Keratinocyte (primary cell): ENCODE results near the gene HAX1. TPM values are rescaled to one million over a fixed set of nuclear protein-coding genes. Genes with fewer than 3 reads are reported as not detected.

ENCODE experiments used
- DNase-seq: peaks from one replicate; pipeline ENCODE4 v3.0.0-alpha.2; 2011; ENCODE audit warnings: low read depth, missing footprints, low spot score
- FAIRE-seq: peaks from 2 replicates; lab custom pipeline; 2011; peaks lifted over from hg19 to GRCh38; lab: Jason Lieb, UNC
- H2AFZ ChIP-seq: 2 replicates; pipeline ENCODE4 v1.6.0; 2012; ENCODE audit warnings: low read length, control low read depth, inconsistent platforms; ENCODE audit not compliant: control insufficient read depth
- H3K27ac ChIP-seq: 2 replicates; pipeline ENCODE4 v1.5.1; 2011; ENCODE audit warnings: low read length; ENCODE audit not compliant: control insufficient read depth, insufficient read depth
- H3K27me3 ChIP-seq: 3 replicates; pipeline ENCODE4 v1.6.0; 2011; ENCODE audit warnings: low read length; ENCODE audit not compliant: control insufficient read depth, insufficient read depth; ENCODE audit errors: extremely low read depth
- H3K36me3 ChIP-seq, 2 experiments: 2 replicates in 1 of 2; 3 replicates in 1 of 2; pipeline ENCODE4 v1.5.1; 2011; ENCODE audit warnings: low read length in 2 of 2, mild to moderate bottlenecking in 1 of 2; ENCODE audit not compliant: control insufficient read depth in 2 of 2, insufficient read depth in 2 of 2; ENCODE audit errors: extremely low read depth in 1 of 2
- H3K4me1 ChIP-seq: 3 replicates; pipeline ENCODE4 v1.5.1; 2011; ENCODE audit warnings: low read length; ENCODE audit not compliant: control insufficient read depth, insufficient read depth; ENCODE audit errors: extremely low read depth
- H3K4me2 ChIP-seq: 3 replicates; pipeline ENCODE4 v1.6.0; 2011; ENCODE audit warnings: low read depth, low read length; ENCODE audit not compliant: control insufficient read depth, insufficient read depth; ENCODE audit errors: extremely low read depth
- H3K4me3 ChIP-seq, 3 experiments: fragments of 200-600 bp in 1 of 3; sonication (generic) in 1 of 3; 2 replicates in 2 of 3; 3 replicates in 1 of 3; pipeline ENCODE4 v1.5.1; 2011 to 2016; ENCODE audit warnings: low read length in 3 of 3, mild to moderate bottlenecking in 3 of 3, control low read depth in 2 of 3, inconsistent platforms in 1 of 3, low read depth in 1 of 3, mixed read lengths in 1 of 3, mixed run types in 1 of 3, moderate library complexity in 1 of 3; ENCODE audit not compliant: control insufficient read depth in 2 of 3, insufficient read depth in 2 of 3; ENCODE audit errors: extremely low read depth in 1 of 3
- H3K79me2 ChIP-seq: 2 replicates; pipeline ENCODE4 v1.6.0; 2012; ENCODE audit warnings: low read length; ENCODE audit not compliant: control insufficient read depth, insufficient read depth
- H3K9ac ChIP-seq: 3 replicates; pipeline ENCODE4 v1.6.0; 2011; ENCODE audit warnings: low read length; ENCODE audit not compliant: control insufficient read depth, insufficient read depth; ENCODE audit errors: extremely low read depth
- H3K9me1 ChIP-seq: 3 replicates; pipeline ENCODE4 v1.6.0; 2011; ENCODE audit warnings: low read length; ENCODE audit not compliant: control insufficient read depth, insufficient read depth; ENCODE audit errors: extremely low read depth
- H3K9me3 ChIP-seq: 2 replicates; pipeline ENCODE4 v1.5.1; 2012; ENCODE audit warnings: low read depth, low read length; ENCODE audit not compliant: control insufficient read depth
- H4K20me1 ChIP-seq: 3 replicates; pipeline ENCODE4 v1.6.0; 2011; ENCODE audit warnings: low read length; ENCODE audit not compliant: control insufficient read depth, insufficient read depth; ENCODE audit errors: extremely low read depth
- EZH2 ChIP-seq: IDR thresholded peaks from one replicate; pipeline ENCODE4 v1.6.1; 2012; ENCODE audit warnings: inconsistent platforms, mild to moderate bottlenecking, low read length, moderate library complexity
- dilution Hi-C: fragments of 300-500 bp; cut with MboI; formaldehyde crosslinking; loops from one replicate; pipeline ENCODE4 v1.7.0; 2020; ENCODE audit warnings: low sequenced_read_pairs; ENCODE audit not compliant: extremely low pct_ligation_motif_present
- polyA minus RNA-seq, 3 experiments: library from RNA; depleted of rRNA, polyadenylated mRNA; stranded (reverse); fragments of >200 nt; gene quantifications; 1 replicate in 1 of 3; 2 replicates in 1 of 3; 3 replicates in 1 of 3; pipeline ENCODE4 v1.2.3, GENCODE V29; 2011
- polyA plus RNA-seq, 5 experiments: library from polyadenylated mRNA; depleted of rRNA in 3 of 5; stranded (reverse) in 3 of 5; stranded (forward) in 1 of 5; unstranded in 1 of 5; fragments of >200 nt; gene quantifications; 1 replicate in 1 of 5; 2 replicates in 3 of 5; 3 replicates in 1 of 5; pipeline versions ENCODE4 v1.2.1 to v1.2.3, GENCODE V29; 2011 to 2012; ENCODE audit warnings: missing spikeins in 2 of 5, low read depth in 1 of 5, low replicate concordance in 1 of 5
- TF ChIP-seq, protein P1 (sequence below), 3 experiments: IDR thresholded peaks in 1 of 3; conservative IDR thresholded peaks in 1 of 3; optimal IDR thresholded peaks in 1 of 3; 2 replicates in 2 of 3; 3 replicates in 1 of 3; pipeline versions ENCODE3 to v1.5.1; 2011; ENCODE audit warnings: low read length in 3 of 3, mild to moderate bottlenecking in 3 of 3, moderate library complexity in 2 of 3, control low read depth in 1 of 3, inconsistent platforms in 1 of 3; ENCODE audit not compliant: insufficient read depth in 2 of 3; ENCODE audit errors: extremely low read depth in 1 of 3

The HAX1 gene
- polyA plus RNA-seq (90.8 to 126 TPM (median 110 TPM) in 3 replicates), polyA minus RNA-seq (74.5 to 90.2 TPM (median 82.7 TPM) in 3 replicates)
- polyA plus RNA-seq (2011; ENCODE audit: low read depth): 53.3 TPM
- 92.3 and 97.5 TPM in 2 replicates for polyA plus RNA-seq (2011; cell fraction: cytosol; rRNA removed)
- polyA plus RNA-seq (2011; cell fraction: nucleus; rRNA removed): 68.6 and 69.0 TPM in 2 replicates
- 87.2 and 113 TPM in 2 replicates for polyA plus RNA-seq (2012; ENCODE audit: low replicate concordance)
- 34.9 TPM for polyA minus RNA-seq (2011; cell fraction: cytosol; rRNA and poly(A)+ RNA removed)
- polyA minus RNA-seq (2011; cell fraction: nucleus; rRNA and poly(A)+ RNA removed): 12.8 and 15.8 TPM in 2 replicates

DNA sequence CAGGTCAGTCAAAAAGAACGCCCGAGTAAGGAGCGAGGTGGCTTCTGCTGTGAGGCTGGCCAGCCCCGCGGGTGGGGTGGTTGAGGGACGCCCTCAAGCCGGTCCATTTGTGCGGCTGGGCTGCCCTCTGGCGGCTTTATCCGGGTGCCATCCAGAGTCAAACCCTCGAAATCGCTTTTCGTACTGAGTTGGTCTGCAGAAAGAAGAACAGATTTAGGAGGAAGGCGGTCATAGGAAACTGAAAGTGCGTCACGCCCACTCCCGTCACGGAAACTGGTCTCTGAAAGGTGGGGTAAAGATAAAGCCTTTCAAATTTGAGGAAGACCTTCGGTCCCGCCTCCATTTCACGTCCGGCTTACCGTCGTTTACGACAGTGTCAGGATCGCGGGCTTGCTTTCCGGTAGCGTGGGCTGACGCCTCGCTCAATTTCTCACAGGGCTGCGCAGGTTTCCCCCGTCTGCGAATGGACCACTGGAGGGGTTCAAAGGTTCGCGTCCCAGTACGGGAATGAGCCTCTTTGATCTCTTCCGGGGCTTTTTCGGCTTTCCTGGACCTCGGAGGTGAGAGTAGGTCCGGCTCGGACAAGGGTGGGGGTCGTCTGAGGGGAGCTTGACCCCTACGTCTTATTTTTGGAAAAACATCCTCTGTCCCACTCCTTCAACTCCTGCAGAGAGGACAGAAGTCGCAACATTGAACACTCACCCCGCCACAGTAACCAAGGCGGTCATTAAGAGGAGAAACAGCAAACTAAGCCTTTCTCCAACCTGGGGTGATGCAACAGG is at the start of gene HAX1:
Gene HAX1, plus strand, starts transcription at position 413 of the 782 bp plus-strand sequence. Its CDS starts 95 bp downstream, at position 508.
- Histone ChIP-seq H3K79me2 (peaks cover 12% of the 10 kb centered on the region), H3K4me1 (peaks cover 4% of the 10 kb centered on the region), H3K9me1 (no peaks in the 10 kb centered on the region), H3K4me2 (peak within 1 kb of the TSS; percentile 89), H2AFZ (peak within 1 kb of the TSS; percentile 92), H3K27ac (peak within 1 kb of the TSS; percentile 91), H3K27me3 (no peaks in the 10 kb centered on the region), H3K9ac (peak within 1 kb of the TSS; percentile 96), H4K20me1 (no peaks in the 10 kb centered on the region), H3K4me3 (peak within 1 kb of the TSS; percentile 82 to 100 (median 95)), H3K36me3 (peaks cover 11 to 20% of the 10 kb centered on the region in 2 experiments), H3K9me3 (no peaks in the 10 kb centered on the region)
- dilution Hi-C loops: no loop called here
- FAIRE-seq (peak; percentile 95), DNase-seq (peak; percentile 82)
- no peak for TF ChIP-seq EZH2
- TF ChIP-seq, protein P1, sequence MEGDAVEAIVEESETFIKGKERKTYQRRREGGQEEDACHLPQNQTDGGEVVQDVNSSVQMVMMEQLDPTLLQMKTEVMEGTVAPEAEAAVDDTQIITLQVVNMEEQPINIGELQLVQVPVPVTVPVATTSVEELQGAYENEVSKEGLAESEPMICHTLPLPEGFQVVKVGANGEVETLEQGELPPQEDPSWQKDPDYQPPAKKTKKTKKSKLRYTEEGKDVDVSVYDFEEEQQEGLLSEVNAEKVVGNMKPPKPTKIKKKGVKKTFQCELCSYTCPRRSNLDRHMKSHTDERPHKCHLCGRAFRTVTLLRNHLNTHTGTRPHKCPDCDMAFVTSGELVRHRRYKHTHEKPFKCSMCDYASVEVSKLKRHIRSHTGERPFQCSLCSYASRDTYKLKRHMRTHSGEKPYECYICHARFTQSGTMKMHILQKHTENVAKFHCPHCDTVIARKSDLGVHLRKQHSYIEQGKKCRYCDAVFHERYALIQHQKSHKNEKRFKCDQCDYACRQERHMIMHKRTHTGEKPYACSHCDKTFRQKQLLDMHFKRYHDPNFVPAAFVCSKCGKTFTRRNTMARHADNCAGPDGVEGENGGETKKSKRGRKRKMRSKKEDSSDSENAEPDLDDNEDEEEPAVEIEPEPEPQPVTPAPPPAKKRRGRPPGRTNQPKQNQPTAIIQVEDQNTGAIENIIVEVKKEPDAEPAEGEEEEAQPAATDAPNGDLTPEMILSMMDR (optimal IDR thresholded peaks at IDR 0.05 in 1 of 3, IDR thresholded peaks at IDR 0.05 in 1 of 3, conservative IDR thresholded peaks at IDR 0.05 in 1 of 3; ENCODE audit: extremely low read depth in 1 of 3, insufficient read depth in 2 of 3, low read length in 3 of 3): peak; percentile 70 to 81 (median 77)

- H3K9me3 ChIP-seq: no peaks in the 10 kb centered on the region
- H3K79me2 ChIP-seq: peaks cover 91% of the 10 kb centered on the region
- peaks cover 3% of the 10 kb centered on the region for H3K9me1 ChIP-seq
- FAIRE-seq: no peak
- peaks cover 7 to 35% of the 10 kb centered on the region in 2 experiments for H3K36me3 ChIP-seq
- TF ChIP-seq EZH2: no peak
- TF ChIP-seq, protein P1 (optimal IDR thresholded peaks at IDR 0.05 in 1 of 3, IDR thresholded peaks at IDR 0.05 in 1 of 3, conservative IDR thresholded peaks at IDR 0.05 in 1 of 3; ENCODE audit: extremely low read depth in 1 of 3, insufficient read depth in 2 of 3, low read length in 3 of 3): no peak
- no peaks in the 10 kb centered on the region for H3K27me3 ChIP-seq
- H3K4me2 ChIP-seq: peak overlapping the region; percentile 24
- no peak overlapping the region for H3K27ac ChIP-seq
- no peak overlapping the region for H3K9ac ChIP-seq
- no peak overlapping the region for H2AFZ ChIP-seq
- H4K20me1 ChIP-seq: peaks cover 7% of the 10 kb centered on the region
- DNase-seq: no peak
- peak overlapping the region in 1 of 3 experiments; percentile 2 for H3K4me3 ChIP-seq
- dilution Hi-C loops: no loop called here
- peaks cover 16% of the 10 kb centered on the region for H3K4me1 ChIP-seq
These were observed 49.5 kb upstream of the HAX1 start for GRCh38 chr1:154222918-154223317.
